ENCODE results near the gene DCAF12. TPM values are rescaled to one million over a fixed set of nuclear protein-coding genes. Genes with fewer than 3 reads are reported as not detected.

The DCAF12 gene
- total RNA-seq = 18.7 and 23.4 TPM in 2 replicates

DNA sequence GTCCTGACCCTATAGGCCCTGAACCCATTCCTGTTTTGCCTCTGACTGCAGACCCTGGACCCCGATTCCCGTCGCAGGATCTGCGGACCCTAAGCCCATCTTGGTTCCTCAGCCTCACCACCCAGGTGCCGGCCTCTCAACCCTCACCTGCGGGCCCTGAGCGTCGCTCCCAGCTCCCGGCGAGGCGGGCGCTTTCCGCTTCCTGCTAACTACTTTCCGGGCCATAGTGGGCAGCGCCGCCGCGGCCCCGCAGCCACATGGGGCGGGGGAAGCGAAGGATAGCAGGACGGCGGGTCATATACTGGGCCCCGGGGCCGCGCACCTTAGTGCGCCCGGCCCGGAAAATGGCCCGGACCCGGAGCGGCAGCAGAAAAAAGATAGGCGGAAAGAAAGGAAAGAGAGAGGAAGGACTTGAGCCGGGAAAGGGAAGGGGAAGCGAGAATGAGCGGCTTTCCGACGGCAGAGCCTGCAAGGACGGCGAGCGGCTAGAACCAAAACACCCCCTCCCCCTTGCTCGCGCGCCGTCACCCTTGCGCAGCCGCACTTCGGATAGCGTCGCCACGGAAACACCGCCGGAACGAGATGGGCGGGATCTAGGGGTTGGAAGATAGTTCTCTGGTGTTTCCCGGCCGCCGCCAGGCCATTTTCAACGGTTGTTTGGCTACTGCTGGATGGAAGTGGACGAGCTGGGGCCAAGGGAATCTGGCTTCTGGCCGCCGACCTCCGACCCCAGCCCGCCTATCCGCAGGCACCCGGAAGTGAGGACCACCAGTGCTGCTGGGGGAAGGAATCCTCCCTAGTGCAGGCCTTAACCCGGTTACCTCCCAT is at the start of gene DCAF12:
Gene DCAF12, minus strand, starts transcription at position 492 of the 828 bp plus-strand sequence. Its CDS starts 267 bp downstream, at position 225.

DNA sequence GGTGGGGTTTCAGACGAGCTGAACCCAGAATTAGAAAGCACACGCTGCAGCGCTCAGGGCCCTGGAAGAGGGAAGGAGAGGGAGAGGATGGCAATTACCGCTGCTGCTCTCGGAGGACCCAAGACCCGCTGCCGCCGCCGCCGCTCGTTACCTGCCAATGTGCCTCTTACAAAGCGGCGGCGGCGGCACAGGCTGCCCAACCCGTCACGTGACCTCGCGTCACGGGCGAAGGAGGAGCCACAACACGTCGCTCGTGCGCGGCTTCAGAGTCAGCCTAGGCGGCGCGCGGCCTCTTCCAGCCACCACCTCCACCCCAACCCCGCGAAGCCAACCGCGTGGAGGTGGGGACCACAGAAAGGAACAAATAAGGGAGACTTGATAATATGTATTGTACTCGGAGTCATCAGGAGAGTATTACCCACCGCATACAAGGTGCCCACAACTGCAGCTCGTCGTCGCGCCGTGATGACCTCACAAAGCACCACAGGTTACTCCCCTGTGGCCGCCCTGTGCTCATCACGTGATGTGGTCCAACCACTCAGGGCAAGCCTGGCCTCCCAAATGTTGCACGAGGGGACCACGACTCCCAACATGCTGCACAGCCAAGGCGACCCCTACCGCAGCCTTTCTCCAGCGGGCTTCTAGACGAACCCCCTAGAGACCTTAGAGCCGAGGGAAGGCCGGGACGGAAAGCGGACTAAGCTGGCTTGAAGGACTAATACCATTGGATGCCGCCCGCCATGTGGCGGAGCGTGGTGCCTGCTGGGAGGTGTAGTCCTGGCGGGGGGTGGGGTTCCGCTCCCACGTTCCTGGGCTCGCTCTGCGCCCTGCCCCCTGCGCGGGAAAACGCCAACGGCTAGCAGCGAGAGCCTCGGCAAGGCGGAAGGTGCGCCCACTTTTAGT is 77.5 kb downstream of the DCAF12 start, which contains the start of gene UBAP2:
Gene UBAP2, minus strand, starts transcription at position 161 of the 903 bp plus-strand sequence. CDS start 31,739 bp downstream, outside the sequence.

Other genes starting within 250 kb of the DCAF12 start
- 18.3 and 21.5 TPM in 2 replicates for gene UBAP2, start 77.8 kb downstream of the DCAF12 start, total RNA-seq
- 25.7 TPM in 2 replicates for gene UBAP1, start 52.3 kb upstream of the DCAF12 start, total RNA-seq
- 0.86 and 0.87 TPM in 2 replicates for gene KIF24, start 202.6 kb upstream of the DCAF12 start, total RNA-seq
- gene NUDT2, start 202.9 kb upstream of the DCAF12 start, total RNA-seq = 23.3 and 32.6 TPM in 2 replicates

Measured in dermis lymphatic vessel endothelial cell (primary cell).